DOHH2 (cell line): ENCODE results near the gene MRPS7.

Experiments
- H3F3A ChIP-seq: fragments of 200-600 bp; sonication (generic), shearing (Covaris generic); 2 replicates; pipeline ENCODE4 v1.6.0; 2016; ENCODE audit warnings: antibody characterized with exemption, mild to moderate bottlenecking; ENCODE audit not compliant: control insufficient read depth, insufficient read depth
- H3K27ac ChIP-seq: fragments of 200-600 bp; sonication (generic); 2 replicates; pipeline ENCODE4 v1.5.1; 2014; ENCODE audit warnings: low read depth, mild to moderate bottlenecking, low read length, moderate library complexity
- H3K27me3 ChIP-seq: fragments of 200-600 bp; sonication (generic); 2 replicates; pipeline ENCODE4 v1.6.1; 2014; ENCODE audit warnings: mild to moderate bottlenecking, low read length, mixed read lengths; ENCODE audit not compliant: control insufficient read depth
- H3K36me3 ChIP-seq: fragments of 200-600 bp; sonication (generic); 2 replicates; pipeline ENCODE4 v1.6.1; 2014; ENCODE audit warnings: mild to moderate bottlenecking, low read length, moderate library complexity, mixed read lengths; ENCODE audit not compliant: control insufficient read depth
- H3K4me1 ChIP-seq: fragments of 200-600 bp; sonication (generic); 2 replicates; pipeline ENCODE4 v1.6.1; 2014; ENCODE audit warnings: mild to moderate bottlenecking, low read length, mixed read lengths; ENCODE audit not compliant: control insufficient read depth
- H3K4me2 ChIP-seq: fragments of 200-600 bp; sonication (generic); 2 replicates; pipeline ENCODE4 v1.6.0; 2014; ENCODE audit warnings: mild to moderate bottlenecking, low read length, moderate library complexity
- H3K4me3 ChIP-seq: fragments of 200-600 bp; sonication (generic); 2 replicates; pipeline ENCODE4 v1.5.1; 2014; ENCODE audit warnings: mild to moderate bottlenecking, low read length, mixed read lengths
- H3K79me2 ChIP-seq: fragments of 200-600 bp; sonication (generic); 2 replicates; pipeline ENCODE4 v1.6.1; 2014; ENCODE audit warnings: mild to moderate bottlenecking, low read length, mixed read lengths; ENCODE audit not compliant: control insufficient read depth
- H3K9me2 ChIP-seq: fragments of 200-600 bp; sonication (generic); replicated peaks from 2 replicates; pipeline ENCODE4 v1.6.1; 2014; ENCODE audit warnings: mild to moderate bottlenecking, low read length, mixed read lengths; ENCODE audit not compliant: control insufficient read depth
- H3K9me3 ChIP-seq: fragments of 200-600 bp; sonication (generic); 2 replicates; pipeline ENCODE4 v1.6.1; 2014; ENCODE audit warnings: antibody characterized with exemption, low read length, mixed read lengths; ENCODE audit not compliant: control insufficient read depth, insufficient read depth
- H4K20me1 ChIP-seq: fragments of 200-600 bp; sonication (generic); 2 replicates; pipeline ENCODE4 v1.6.0; 2014; ENCODE audit warnings: low read depth, mild to moderate bottlenecking, antibody characterized with exemption, low read length, moderate library complexity; ENCODE audit not compliant: control insufficient read depth, insufficient read depth
- CTCF ChIP-seq: fragments of 200-600 bp; sonication (generic); IDR thresholded peaks from one replicate; pipeline ENCODE4 v1.5.1; 2014; ENCODE audit warnings: antibody characterized with exemption, mild to moderate bottlenecking, low read depth, low read length; ENCODE audit not compliant: poor library complexity, severe bottlenecking
- EZH2phosphoT487 ChIP-seq: fragments of 200-600 bp; sonication (generic); IDR thresholded peaks from 2 replicates; pipeline ENCODE4 v1.6.1; 2017; ENCODE audit warnings: borderline replicate concordance, mild to moderate bottlenecking, antibody characterized with exemption, low read length, moderate library complexity, mixed read lengths

Gene MRPS7

GRCh38 chr17:75261336-75262111 lies at the start of gene MRPS7, which contains the start of gene GGA3:
Gene MRPS7 (plus strand): TSS chr17:75261879. CDS start chr17:75261901, 22 bp downstream.
Gene GGA3 (minus strand): TSS chr17:75261606. CDS start chr17:75261587, 19 bp downstream.
- no peaks in the 10 kb centered on the region for H3K27me3 ChIP-seq
- peak within 1 kb of the TSS; percentile 91 for H3K4me3 ChIP-seq
- peaks cover 67% of the 10 kb centered on the region for H3K79me2 ChIP-seq
- no peaks in the 10 kb centered on the region for H3K9me3 ChIP-seq
- H3F3A ChIP-seq: peaks cover 3% of the 10 kb centered on the region; the same call in 1 of the 2 replicates
- no peak for TF ChIP-seq EZH2phosphoT487
- TF ChIP-seq CTCF: peak; percentile 7
- H4K20me1 ChIP-seq: peaks cover 14% of the 10 kb centered on the region; the same call in 1 of the 2 replicates
- no peaks in the 10 kb centered on the region for H3K9me2 ChIP-seq
- peaks cover 60% of the 10 kb centered on the region for H3K36me3 ChIP-seq
- H3K4me2 ChIP-seq: peak within 1 kb of the TSS; percentile 88
- H3K4me1 ChIP-seq: peaks cover 28% of the 10 kb centered on the region
- peak within 1 kb of the TSS; percentile 70 for H3K27ac ChIP-seq

DNA sequence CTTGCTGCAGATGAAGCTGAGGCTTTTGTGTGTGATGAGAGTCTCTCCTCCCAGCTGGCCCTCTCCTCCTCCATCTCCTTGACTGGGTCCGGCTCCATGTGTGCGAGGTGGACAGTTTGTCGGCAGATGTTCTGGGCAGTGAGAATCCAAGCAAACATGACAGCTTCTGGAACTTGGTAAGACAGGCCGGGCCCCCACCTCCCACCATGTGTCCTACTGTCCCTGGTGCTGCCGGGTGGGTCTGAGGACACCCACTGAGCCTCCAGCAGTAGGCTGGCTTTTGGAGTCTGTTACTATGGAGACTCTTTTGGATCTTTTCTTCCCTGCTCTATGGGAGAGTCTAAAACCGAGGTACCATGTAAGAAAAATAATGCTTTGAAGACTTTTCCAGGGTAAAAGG lies 43.5 kb upstream of the MRPS7 start:
- Histone ChIP-seq H3K4me2 (no peak overlapping the region), H3K36me3 (peaks cover 74% of the 10 kb centered on the region), H3K4me3 (no peak overlapping the region), H3K27ac (no peak overlapping the region), H3F3A (no peaks in the 10 kb centered on the region; the same call in 1 of the 2 replicates), H3K9me2 (no peaks in the 10 kb centered on the region), H3K4me1 (no peaks in the 10 kb centered on the region), H4K20me1 (no peaks in the 10 kb centered on the region), H3K9me3 (no peaks in the 10 kb centered on the region), H3K79me2 (peaks cover 15% of the 10 kb centered on the region), H3K27me3 (no peaks in the 10 kb centered on the region)
- no peak for TF ChIP-seq EZH2phosphoT487

DNA sequence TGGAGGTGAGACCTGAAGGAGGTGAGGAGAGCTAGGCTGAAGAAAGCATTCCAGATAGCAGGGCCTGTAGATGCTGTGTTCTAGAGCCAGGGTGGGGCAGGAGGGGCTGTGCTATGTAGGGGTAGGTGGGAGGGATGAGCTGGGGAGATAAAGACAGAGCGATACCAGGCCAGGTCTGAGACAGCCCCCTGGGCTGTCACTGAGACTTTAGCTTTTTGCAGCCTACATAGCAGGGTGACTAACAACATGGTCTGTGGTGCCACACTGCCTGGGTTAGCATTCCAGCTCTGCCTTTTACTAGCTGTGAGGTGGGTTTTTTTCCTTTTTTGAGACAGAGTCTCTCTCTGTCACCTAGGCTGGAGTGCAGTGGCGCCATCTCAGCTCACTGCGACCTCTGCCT lies 41.9 kb upstream of the MRPS7 start:
- Histone ChIP-seq H3K4me3 (no peak overlapping the region), H3K4me1 (no peaks in the 10 kb centered on the region), H3K9me3 (no peaks in the 10 kb centered on the region), H4K20me1 (no peaks in the 10 kb centered on the region), H3K79me2 (peaks cover 15% of the 10 kb centered on the region), H3K27ac (no peak overlapping the region), H3K27me3 (no peaks in the 10 kb centered on the region), H3K4me2 (no peak overlapping the region), H3K9me2 (no peaks in the 10 kb centered on the region), H3F3A (no peaks in the 10 kb centered on the region), H3K36me3 (peaks cover 72% of the 10 kb centered on the region)
- no peak for TF ChIP-seq CTCF
- TF ChIP-seq EZH2phosphoT487: no peak

DNA sequence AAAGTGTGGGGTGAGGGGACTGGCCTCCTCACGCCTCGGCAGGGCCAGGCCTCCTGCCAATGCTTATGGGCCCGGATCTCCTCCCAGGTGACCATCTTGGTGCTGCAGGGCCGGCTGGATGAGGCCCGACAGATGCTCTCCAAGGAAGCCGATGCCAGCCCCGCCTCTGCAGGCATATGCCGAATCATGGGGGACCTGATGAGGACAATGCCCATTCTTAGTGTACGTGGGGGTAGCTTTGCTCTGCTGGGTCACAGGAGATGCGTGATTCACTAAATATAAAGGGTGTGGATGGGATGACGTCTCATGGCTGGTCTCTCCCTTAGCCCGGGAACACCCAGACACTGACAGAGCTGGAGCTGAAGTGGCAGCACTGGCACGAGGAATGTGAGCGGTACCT lies 36.7 kb upstream of the MRPS7 start:
- Histone ChIP-seq H3K4me3 (no peak overlapping the region), H3K9me2 (no peaks in the 10 kb centered on the region), H3K4me2 (no peak overlapping the region), H3K27me3 (no peaks in the 10 kb centered on the region), H3K4me1 (no peaks in the 10 kb centered on the region), H3F3A (no peaks in the 10 kb centered on the region), H3K9me3 (no peaks in the 10 kb centered on the region), H3K36me3 (peaks cover 71% of the 10 kb centered on the region), H3K79me2 (peaks cover 2% of the 10 kb centered on the region; the same call in 1 of the 2 replicates), H4K20me1 (no peaks in the 10 kb centered on the region), H3K27ac (no peak overlapping the region)
- TF ChIP-seq CTCF (no peak), EZH2phosphoT487 (no peak)
